Measurements from ENCODE around the gene NLGN4X.

NLGN4X gene

DNA sequence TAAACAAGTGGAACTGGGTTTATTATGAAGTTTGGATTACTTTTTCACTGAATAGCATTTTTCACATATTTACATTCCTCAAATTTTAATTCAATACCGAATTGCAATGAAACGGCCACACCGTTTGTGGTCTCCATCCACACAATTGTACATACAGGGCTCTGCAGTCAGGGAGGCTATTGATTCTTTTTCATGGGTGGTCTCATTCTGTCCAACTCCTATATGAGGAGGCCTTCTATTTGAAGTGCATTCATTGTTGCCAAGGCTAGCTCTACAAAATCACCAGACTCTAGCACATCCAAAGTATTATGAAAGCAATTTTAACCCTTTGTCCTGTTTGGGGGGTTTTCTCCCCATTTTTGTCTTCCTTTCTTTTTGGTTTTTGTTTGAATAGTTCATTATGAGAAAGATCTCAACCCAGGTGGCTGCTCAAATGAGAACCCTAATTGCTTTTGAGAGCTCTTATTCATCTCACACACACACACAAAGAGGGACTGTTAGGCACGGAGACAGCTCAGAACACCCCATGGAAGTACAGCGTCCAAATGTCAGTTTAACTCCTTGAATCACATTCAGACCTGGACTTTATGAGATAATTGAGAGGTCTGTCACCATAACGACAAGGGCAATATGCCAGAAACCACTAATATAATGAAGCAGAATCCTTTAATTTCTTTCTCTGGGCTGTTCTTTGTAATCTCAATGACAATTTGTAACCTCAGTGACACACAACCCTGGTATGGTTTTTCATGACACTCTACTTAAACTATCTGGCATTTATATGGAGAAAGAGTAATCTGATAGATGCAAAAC, 79.4 kb downstream of the NLGN4X start:
- no peak for DNase-seq

GRCh38 chrX:6134255-6134654, 94.4 kb downstream of the NLGN4X start:
- no peak for DNase-seq

DNA sequence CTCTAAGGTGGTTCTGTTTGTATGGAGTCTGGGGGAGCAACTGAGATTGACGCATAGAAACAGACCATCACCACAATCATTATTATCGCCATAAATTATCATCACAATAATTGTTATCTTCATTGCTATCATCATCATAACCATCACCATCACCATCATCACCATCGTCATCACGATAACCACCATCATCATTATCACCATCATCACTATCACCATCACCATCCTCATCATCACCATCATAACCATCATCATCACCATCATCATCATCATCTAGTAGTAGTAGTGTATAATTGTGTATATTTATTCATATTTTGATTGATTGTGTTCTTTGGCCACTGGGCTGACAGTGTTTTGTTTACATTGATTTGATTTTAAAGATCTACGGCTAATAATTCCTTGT, 95.7 kb downstream of the NLGN4X start:
- no peak for DNase-seq

GRCh38 chrX:6131287-6131686, 97.4 kb downstream of the NLGN4X start:
- DNase-seq = no peak

GRCh38 chrX:6129195-6129594, 99.5 kb downstream of the NLGN4X start:
- DNase-seq = no peak

DNA sequence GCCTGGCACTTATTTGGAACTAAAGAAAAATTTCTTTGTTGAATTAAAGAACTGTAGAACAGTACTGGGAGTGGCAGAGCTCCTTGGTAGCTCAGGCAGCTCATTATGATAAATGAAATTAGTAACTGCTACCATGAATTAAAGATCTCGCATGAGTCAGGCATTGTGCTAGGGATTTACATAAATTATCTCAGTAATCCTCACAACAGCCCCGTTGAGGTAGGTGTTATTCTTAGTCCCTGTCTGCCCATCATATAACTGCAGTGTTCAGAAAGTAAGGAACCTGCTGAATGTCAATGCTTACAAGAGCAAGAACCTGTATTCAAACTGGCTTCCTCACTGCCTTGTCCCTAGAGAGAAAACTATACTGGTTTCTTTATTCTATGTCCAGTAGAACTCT, 108.3 kb downstream of the NLGN4X start:
- DNase-seq = no peak

DNA sequence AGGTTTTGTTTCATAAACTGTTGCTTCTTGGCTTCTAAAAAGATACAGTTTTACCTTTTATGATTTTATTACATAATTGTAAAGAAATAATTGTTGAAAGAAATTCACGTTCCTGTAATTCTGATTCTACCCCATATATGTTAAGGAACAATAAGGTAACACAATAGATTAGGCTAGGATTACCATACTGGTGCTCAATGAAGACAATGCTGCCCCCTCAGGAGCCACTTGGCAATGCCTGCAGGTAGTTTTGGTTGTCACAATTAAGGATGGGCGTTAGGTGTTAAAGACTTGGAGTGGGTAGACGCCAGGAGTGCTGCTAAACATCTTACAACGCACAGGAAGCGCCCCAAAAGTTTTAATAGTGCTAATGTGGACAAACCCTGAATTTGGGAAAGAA, 133.2 kb downstream of the NLGN4X start:
- DNase-seq = no peak

- no peak for DNase-seq
Observed at GRCh38 chrX:6074532-6074931, 154.1 kb downstream of the NLGN4X start.

DNA sequence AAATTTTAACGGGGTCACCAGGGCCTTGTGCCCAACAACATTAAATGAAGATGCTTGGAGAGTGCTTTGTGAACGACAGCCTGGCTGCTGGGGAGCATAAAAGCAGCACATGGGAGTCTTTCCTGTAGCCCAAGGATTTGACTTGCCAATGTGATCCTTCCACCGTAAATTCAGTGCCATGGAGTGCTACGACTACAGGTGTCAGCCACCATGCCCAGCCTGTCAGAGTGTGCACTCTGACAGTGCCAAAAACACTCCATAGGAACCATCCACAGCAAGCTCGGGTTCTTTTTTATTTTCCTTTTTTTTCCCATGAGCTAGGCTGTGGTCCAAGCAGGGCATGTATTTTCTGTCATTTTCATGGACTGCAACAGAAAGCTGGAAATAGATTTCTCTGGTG, 156.9 kb downstream of the NLGN4X start:
- DNase-seq = no peak

DNA sequence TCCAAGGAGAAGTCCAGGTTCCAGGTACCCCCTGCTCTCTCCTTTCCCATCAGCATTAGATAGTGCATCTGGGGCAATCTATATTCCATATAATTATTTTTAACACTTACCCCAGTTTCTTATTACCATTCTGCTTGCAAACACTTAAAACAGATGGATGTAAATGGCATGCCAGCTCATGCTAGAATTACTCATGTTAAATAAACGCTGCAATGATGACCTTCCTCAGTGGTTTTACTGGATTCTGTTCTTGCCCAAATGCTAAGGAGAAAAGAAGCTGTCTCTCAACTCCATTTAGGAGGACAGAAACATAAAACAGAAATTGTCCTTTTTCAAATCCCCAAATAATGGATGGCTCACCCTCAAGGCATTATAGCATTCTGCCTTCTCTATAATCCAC, 161.1 kb downstream of the NLGN4X start:
- no peak for DNase-seq

- DNase-seq = no peak
Observed at GRCh38 chrX:6053141-6053540, 175.5 kb downstream of the NLGN4X start.

- DNase-seq = no peak
Observed at GRCh38 chrX:6052111-6052745, 176.4 kb downstream of the NLGN4X start.

DNA sequence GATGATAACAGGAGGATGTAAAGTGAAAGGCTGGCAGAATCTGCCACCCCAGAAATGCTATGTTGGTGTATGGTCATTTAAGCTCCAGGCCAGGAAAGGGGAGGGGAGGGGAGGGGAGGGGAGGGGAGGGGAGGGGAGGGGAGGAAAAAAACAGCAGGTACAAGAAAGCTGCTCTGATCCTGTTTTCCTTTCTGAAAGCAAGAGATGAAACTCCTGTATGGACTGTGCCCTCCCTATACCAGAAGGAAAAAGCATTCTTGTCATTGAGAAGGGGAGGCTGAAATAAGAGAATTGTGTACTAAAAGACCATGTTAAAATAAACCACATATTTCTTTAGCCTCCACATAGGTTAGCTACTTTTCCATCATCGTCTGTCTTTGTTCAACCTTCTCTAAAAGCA, 179.5 kb downstream of the NLGN4X start:
- DNase-seq = no peak

DNA sequence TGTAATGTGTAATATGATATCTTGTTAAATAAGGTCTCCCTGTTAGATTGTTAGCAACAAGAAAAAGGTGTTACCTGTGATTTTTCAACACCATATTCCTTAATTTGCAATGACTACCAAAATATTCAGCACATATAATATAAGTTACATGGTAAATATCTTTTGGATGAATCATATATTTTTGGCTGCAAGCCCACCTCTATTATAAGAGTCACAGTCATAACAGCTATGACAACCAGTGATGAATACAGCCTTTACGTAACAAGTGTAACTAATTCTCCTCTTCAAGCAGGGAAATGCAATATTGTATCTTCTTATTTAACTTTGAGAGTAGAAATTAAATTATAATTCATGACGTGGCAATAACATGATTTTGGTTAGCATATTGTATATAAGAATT, 187.0 kb downstream of the NLGN4X start:
- no peak for DNase-seq

GRCh38 chrX:6029014-6029413, 199.7 kb downstream of the NLGN4X start:
- no peak for DNase-seq

- DNase-seq = no peak
Observed at GRCh38 chrX:6026980-6027379, 201.7 kb downstream of the NLGN4X start.

- no peak for DNase-seq
Observed at GRCh38 chrX:6026429-6026828, 202.2 kb downstream of the NLGN4X start.

- no peak for DNase-seq
Observed at GRCh38 chrX:6024204-6024603, 204.5 kb downstream of the NLGN4X start.

GRCh38 chrX:6021316-6022091, 207.2 kb downstream of the NLGN4X start:
- no peak for DNase-seq

GRCh38 chrX:6019076-6019475, 209.6 kb downstream of the NLGN4X start:
- DNase-seq = no peak

DNA sequence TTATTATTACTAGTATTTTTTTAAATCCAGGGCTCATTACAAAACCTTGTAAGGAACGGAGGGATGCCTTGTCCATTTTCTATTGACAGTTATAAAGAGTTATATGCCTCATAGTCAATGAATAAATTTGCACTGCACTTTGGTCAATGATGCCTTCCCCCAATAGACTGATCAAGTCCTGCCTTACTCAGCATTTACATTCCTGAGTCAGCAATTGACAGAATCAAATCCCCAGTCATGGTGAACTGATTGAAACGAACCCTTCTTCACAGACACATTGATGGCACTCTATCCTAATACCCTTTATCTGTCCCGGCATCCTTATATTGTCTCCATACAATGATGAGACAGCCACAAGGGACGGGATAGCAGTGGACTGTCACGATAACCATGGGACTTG, 213.2 kb downstream of the NLGN4X start:
- no peak for DNase-seq

DNA sequence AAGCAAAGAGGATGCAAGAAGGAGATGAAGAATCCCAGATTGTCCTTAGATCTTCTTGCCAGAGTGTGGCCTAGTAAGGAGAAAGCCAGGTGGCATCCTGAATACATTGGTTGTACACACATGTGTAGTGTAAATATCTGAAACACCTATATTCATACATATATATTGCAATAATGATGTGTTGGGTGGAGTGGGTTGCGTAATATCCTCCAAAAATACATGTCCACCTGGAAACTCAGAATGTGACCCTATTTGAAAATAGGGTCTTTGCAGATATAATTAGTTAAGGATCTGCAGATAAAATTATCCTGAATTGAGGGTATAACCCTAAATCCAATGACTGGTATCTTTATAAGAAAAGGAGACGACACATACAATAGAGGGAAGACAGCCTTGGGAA, 216.3 kb downstream of the NLGN4X start:
- DNase-seq = no peak

GRCh38 chrX:6005856-6006255, 222.8 kb downstream of the NLGN4X start:
- no peak for DNase-seq

- DNase-seq = no peak
Observed at GRCh38 chrX:6004529-6004928, 224.1 kb downstream of the NLGN4X start.
